Measurements from ENCODE around the gene CIROP.
"Not testable (repeated sequence)": the region's sequence is repeated elsewhere in the genome, so short reads cannot be mapped to it uniquely, and the experiment has no call there.

CIROP gene

GRCh38 chr14:23115039-23115731, 10.4 kb upstream of the CIROP start:
- no peak overlapping the region for H3K4me3 Mint-ChIP-seq
- no peaks in the 10 kb centered on the region for H3K36me3 Mint-ChIP-seq (ENCODE audit: insufficient read depth)
- H3K4me1 Mint-ChIP-seq (ENCODE audit: low read depth in 2 of 2), result peaks cover 0 to 4% of the 10 kb centered on the region in 2 donors
- ATAC-seq (replicated peaks), result no peak
- no peaks in the 10 kb centered on the region for H3K9me3 Mint-ChIP-seq
- peaks cover 24 to 39% of the 10 kb centered on the region in 2 donors for H3K27me3 Mint-ChIP-seq
- no peak for DNase-seq
- H3K27ac Mint-ChIP-seq, result no peak overlapping the region

GRCh38 chr14:23114669-23115038, 9.9 kb upstream of the CIROP start:
- Mint-ChIP-seq H3K36me3 (ENCODE audit: insufficient read depth) (no peaks in the 10 kb centered on the region), H3K9me3 (no peaks in the 10 kb centered on the region), H3K27me3 (peaks cover 24 to 39% of the 10 kb centered on the region in 2 donors), H3K4me3 (no peak overlapping the region), H3K4me1 (ENCODE audit: low read depth in 2 of 2) (no peaks in the 10 kb centered on the region), H3K27ac (no peak overlapping the region)
- DNase-seq (no peak), ATAC-seq (replicated peaks) (no peak)

GRCh38 chr14:23114120-23114458, 9.3 kb upstream of the CIROP start:
- Mint-ChIP-seq H3K4me1 (ENCODE audit: low read depth in 2 of 2) (no peaks in the 10 kb centered on the region), H3K4me3 (no peak overlapping the region), H3K9me3 (no peaks in the 10 kb centered on the region), H3K36me3 (ENCODE audit: insufficient read depth) (no peaks in the 10 kb centered on the region), H3K27me3 (peaks cover 24 to 39% of the 10 kb centered on the region in 2 donors), H3K27ac (no peak overlapping the region)
- DNase-seq (no peak), ATAC-seq (replicated peaks) (no peak)

DNA sequence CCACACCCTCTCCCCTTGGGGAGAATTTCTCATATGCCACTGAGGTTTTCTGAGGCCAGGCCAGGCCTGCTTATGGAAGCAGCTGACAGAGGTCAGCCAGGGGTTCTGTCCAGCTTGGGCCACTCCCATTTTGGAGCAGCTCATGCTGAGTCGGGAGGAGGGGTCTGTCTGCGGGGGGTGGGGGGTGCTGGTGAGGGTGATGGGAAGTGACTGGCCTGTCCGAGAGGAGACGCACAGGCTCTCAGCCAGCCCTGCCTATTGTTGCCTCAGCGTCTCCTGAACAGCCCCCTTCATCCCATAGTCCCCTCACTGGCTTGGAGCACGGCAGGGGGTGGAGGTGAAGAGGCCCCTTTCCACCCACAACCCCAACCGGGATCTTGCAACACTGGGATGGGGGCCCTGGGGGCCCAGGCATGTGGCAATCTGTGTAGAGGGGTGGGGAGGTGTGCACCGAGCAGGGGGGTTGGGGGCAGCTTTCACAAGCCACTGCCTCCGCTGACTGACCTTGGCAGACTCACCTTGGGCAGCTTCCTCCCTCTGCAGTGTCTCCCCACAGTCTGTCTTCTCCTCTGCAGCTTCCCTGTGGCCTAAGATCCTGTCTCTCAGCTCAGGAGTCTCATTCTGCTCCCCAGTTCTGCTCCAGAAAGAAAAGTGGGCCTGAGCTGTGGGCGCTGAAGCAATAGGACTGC, 8.8 kb upstream of the CIROP start:
- H3K36me3 Mint-ChIP-seq (ENCODE audit: insufficient read depth), result no peaks in the 10 kb centered on the region
- peaks cover 24 to 39% of the 10 kb centered on the region in 2 donors for H3K27me3 Mint-ChIP-seq
- no peak overlapping the region for H3K4me3 Mint-ChIP-seq
- ATAC-seq (replicated peaks) (no peak), DNase-seq (no peak)
- H3K4me1 Mint-ChIP-seq (ENCODE audit: low read depth in 2 of 2), result no peaks in the 10 kb centered on the region
- no peaks in the 10 kb centered on the region for H3K9me3 Mint-ChIP-seq
- H3K27ac Mint-ChIP-seq, result no peak overlapping the region

- DNase-seq (no peak), ATAC-seq (replicated peaks) (no peak)
Measured at GRCh38 chr14:23112359-23113178, 7.8 kb upstream of the CIROP start.

GRCh38 chr14:23110579-23111365, 6.0 kb upstream of the CIROP start:
- Mint-ChIP-seq H3K4me3 (no peak overlapping the region), H3K4me1 (ENCODE audit: low read depth in 2 of 2) (no peaks in the 10 kb centered on the region), H3K27ac (no peak overlapping the region), H3K9me3 (no peaks in the 10 kb centered on the region), H3K27me3 (peaks cover 13 to 19% of the 10 kb centered on the region in 2 donors), H3K36me3 (ENCODE audit: insufficient read depth) (no peaks in the 10 kb centered on the region)
- no peak for ATAC-seq (replicated peaks)
- DNase-seq, result no peak

More at GRCh38 chr14:23112359-23113178, 7.8 kb upstream of the CIROP start:
- Mint-ChIP-seq H3K4me3 (no peak overlapping the region), H3K9me3 (no peaks in the 10 kb centered on the region), H3K36me3 (ENCODE audit: insufficient read depth) (no peaks in the 10 kb centered on the region), H3K27me3 (peaks cover 24 to 37% of the 10 kb centered on the region in 2 donors), H3K27ac (no peak overlapping the region), H3K4me1 (ENCODE audit: low read depth in 2 of 2) (no peaks in the 10 kb centered on the region)

- H3K4me1 Mint-ChIP-seq (ENCODE audit: low read depth in 2 of 2), result no peaks in the 10 kb centered on the region
- no peaks in the 10 kb centered on the region for H3K36me3 Mint-ChIP-seq (ENCODE audit: insufficient read depth)
- no peak overlapping the region for H3K4me3 Mint-ChIP-seq
- H3K9me3 Mint-ChIP-seq, result no peaks in the 10 kb centered on the region
- ATAC-seq (replicated peaks) (no peak), DNase-seq (no peak)
- H3K27ac Mint-ChIP-seq, result no peak overlapping the region
- H3K27me3 Mint-ChIP-seq, result peaks cover 14 to 16% of the 10 kb centered on the region in 2 donors
Measured at GRCh38 chr14:23109769-23110168, 5.0 kb upstream of the CIROP start.

DNA sequence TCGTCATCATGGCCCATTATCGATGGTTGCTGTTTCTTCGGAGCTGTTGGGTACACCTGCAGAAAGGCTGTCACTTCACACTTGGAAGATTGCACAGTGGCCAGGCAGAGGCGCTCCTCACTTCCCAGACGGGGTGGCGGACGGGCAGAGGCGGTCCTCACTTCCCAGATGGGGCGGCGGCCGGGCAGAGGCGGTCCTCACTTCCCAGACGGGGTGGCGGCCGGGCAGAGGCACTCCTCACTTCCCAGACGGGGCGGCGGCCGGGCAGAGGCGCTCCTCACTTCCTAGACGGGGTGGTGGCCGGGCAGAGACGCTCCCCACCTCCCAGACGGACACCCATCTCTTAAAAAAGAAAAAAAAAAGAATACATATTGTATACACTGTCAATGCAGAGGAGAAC, 3.4 kb upstream of the CIROP start:
- ATAC-seq (replicated peaks); H3K4me1 Mint-ChIP-seq (ENCODE audit: low read depth in 2 of 2); H3K4me3 Mint-ChIP-seq; H3K36me3 Mint-ChIP-seq (ENCODE audit: insufficient read depth); H3K9me3 Mint-ChIP-seq; DNase-seq; H3K27ac Mint-ChIP-seq: not testable (repeated sequence)
- peaks cover 9 to 15% of the 10 kb centered on the region in 2 donors for H3K27me3 Mint-ChIP-seq

DNA sequence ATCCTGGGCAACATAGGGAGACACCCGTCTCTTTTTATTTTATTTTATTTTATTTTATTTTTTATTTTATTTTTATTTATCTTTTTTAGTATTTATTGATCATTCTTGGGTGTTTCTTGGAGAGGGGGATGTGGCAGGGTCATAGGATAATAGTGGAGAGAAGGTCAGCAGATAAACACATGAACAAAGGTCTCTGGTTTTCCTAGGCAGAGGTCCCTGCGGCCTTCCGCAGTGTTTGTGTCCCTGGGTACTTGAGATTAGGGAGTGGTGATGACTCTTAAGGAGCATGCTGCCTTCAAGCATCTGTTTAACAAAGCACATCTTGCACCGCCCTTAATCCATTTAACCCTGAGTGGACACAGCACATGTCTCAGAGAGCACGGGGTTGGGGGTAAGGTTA, 2.8 kb upstream of the CIROP start:
- H3K4me1 Mint-ChIP-seq (ENCODE audit: low read depth in 2 of 2); H3K36me3 Mint-ChIP-seq (ENCODE audit: insufficient read depth); DNase-seq; ATAC-seq (replicated peaks); H3K4me3 Mint-ChIP-seq; H3K9me3 Mint-ChIP-seq; H3K27ac Mint-ChIP-seq: not testable (repeated sequence)
- H3K27me3 Mint-ChIP-seq, result peaks cover 9 to 15% of the 10 kb centered on the region in 2 donors

DNA sequence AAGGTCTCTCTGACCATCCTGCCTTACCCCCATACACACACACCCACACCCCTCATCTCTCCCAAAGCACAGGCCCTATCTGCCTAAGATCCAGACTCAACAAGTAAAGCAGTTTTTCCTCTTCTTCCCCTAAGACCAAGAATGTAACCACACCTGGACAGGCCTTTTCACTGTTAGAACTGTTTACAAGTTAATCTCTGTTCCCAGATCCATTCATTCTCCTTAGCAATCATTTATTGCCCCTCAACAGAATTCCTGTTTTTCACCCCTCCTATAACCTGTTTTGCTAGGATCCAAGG, 1.9 kb upstream of the CIROP start:
- peaks cover 9 to 15% of the 10 kb centered on the region in 2 donors for H3K27me3 Mint-ChIP-seq
- no peak overlapping the region for H3K27ac Mint-ChIP-seq
- ATAC-seq (replicated peaks), result no peak
- no peak overlapping the region for H3K4me3 Mint-ChIP-seq
- no peaks in the 10 kb centered on the region for H3K9me3 Mint-ChIP-seq
- DNase-seq, result no peak
- H3K4me1 Mint-ChIP-seq (ENCODE audit: low read depth in 2 of 2), result no peaks in the 10 kb centered on the region
- no peaks in the 10 kb centered on the region for H3K36me3 Mint-ChIP-seq (ENCODE audit: insufficient read depth)

GRCh38 chr14:23105348-23105824, 597 bp upstream of the CIROP start:
- Mint-ChIP-seq H3K4me3 (no peak overlapping the region), H3K27ac (no peak overlapping the region), H3K27me3 (peaks cover 9 to 15% of the 10 kb centered on the region in 2 donors), H3K4me1 (ENCODE audit: low read depth in 2 of 2) (no peaks in the 10 kb centered on the region), H3K36me3 (ENCODE audit: insufficient read depth) (no peaks in the 10 kb centered on the region), H3K9me3 (no peaks in the 10 kb centered on the region)
- DNase-seq (no peak), ATAC-seq (replicated peaks) (no peak)

- Mint-ChIP-seq H3K4me3 (no peak overlapping the region), H3K36me3 (ENCODE audit: insufficient read depth) (peaks cover 4% of the 10 kb centered on the region), H3K27ac (no peak overlapping the region), H3K4me1 (ENCODE audit: low read depth in 2 of 2) (peaks cover 0 to 4% of the 10 kb centered on the region in 2 donors), H3K27me3 (peaks cover 9 to 15% of the 10 kb centered on the region in 2 donors), H3K9me3 (no peaks in the 10 kb centered on the region)
- no peak for ATAC-seq (replicated peaks)
- DNase-seq, result no peak
Measured at GRCh38 chr14:23104070-23104590, 659 bp downstream of the CIROP start.

- H3K27me3 Mint-ChIP-seq, result peaks cover 9 to 15% of the 10 kb centered on the region in 2 donors
- DNase-seq, result no peak
Measured at GRCh38 chr14:23103581-23103980, 1.2 kb downstream of the CIROP start.

More at GRCh38 chr14:23103581-23103980, 1.2 kb downstream of the CIROP start:
- Mint-ChIP-seq H3K4me1 (ENCODE audit: low read depth in 2 of 2) (peaks cover 0 to 5% of the 10 kb centered on the region in 2 donors), H3K4me3 (no peak overlapping the region), H3K36me3 (ENCODE audit: insufficient read depth) (peaks cover 4% of the 10 kb centered on the region), H3K27ac (no peak overlapping the region), H3K9me3 (no peaks in the 10 kb centered on the region)
- no peak for ATAC-seq (replicated peaks)

Measured in effector memory CD8-positive, alpha-beta T cell (primary cell).